K562 (cell line): ENCODE measurements around the gene CENPV. TPM values are rescaled to one million over a fixed set of nuclear protein-coding genes. Genes with fewer than 3 reads are reported as not detected.

Experiments used
- ATAC-seq: fragments of 200-7000 bp; cut with Tn5 transposase; 3 replicates; pipeline ENCODE4 v1.9.1; 2020; ENCODE audit warnings: moderate library complexity
- BruUV-seq: library from RNA; stranded (reverse); fragments of 400-500 nt; replicated peaks from 2 replicates; lab custom pipeline; 2021; lab: Mats Ljungman, UMichigan
- CTCF ChIA-PET: fragments of 300-600 bp; formaldehyde crosslinking; extraction: SDS; loops from one replicate; lab custom pipeline; 2021; ENCODE audit warnings: low intra/inter-chr PET ratio; lab: Yijun Ruan, JAX
- POLR2A ChIA-PET: fragments of 300-600, 350-650 bp; sonication (Branson Sonifier 250); formaldehyde crosslinking; extraction: SDS; loops from one replicate; lab custom pipeline; 2021; ENCODE audit warnings: antibody characterized with exemption, inconsistent platforms; lab: Yijun Ruan, JAX
- DNase-seq, 4 experiments: peaks; one replicate each; pipeline versions ENCODE4 v3.0.0 to v3.0.0-alpha.2; 2011 to 2018; ENCODE audit warnings: low spot score in 3 of 4, mixed read lengths in 3 of 4; ENCODE audit errors: extremely low read depth in 1 of 4
- FAIRE-seq: peaks from 2 replicates; lab custom pipeline; 2011; peaks lifted over from hg19 to GRCh38; lab: Jason Lieb, UNC
- H2AFZ ChIP-seq: 2 replicates; pipeline ENCODE4 v1.6.0; 2011; ENCODE audit warnings: low read depth, low read length, control low read depth, inconsistent platforms
- H3K27ac ChIP-seq: fragments of 200-600 bp; 3 replicates; pipeline ENCODE4 v1.8.0; 2011; ENCODE audit warnings: low read depth, mild to moderate bottlenecking, control low read depth, inconsistent platforms, low read length, moderate library complexity, mixed read lengths; ENCODE audit errors: extremely low read depth
- H3K27me3 ChIP-seq, 2 experiments: fragments of 300-600 bp in 1 of 2; 2 replicates in 1 of 2; 3 replicates in 1 of 2; pipeline versions ENCODE4 v1.6.0 to v1.8.0; 2011; ENCODE audit warnings: inconsistent platforms in 2 of 2, low read length in 2 of 2, mild to moderate bottlenecking in 1 of 2, mixed read lengths in 1 of 2, moderate library complexity in 1 of 2; ENCODE audit not compliant: control insufficient read depth in 2 of 2, insufficient read depth in 2 of 2
- H3K36me3 ChIP-seq: fragments of 300-600 bp; 3 replicates; pipeline ENCODE4 v1.8.0; 2011; ENCODE audit warnings: mild to moderate bottlenecking, low read length, inconsistent platforms; ENCODE audit not compliant: control insufficient read depth, insufficient read depth
- H3K4me1 ChIP-seq, 2 experiments: fragments of 200-600 bp in 1 of 2; replicated peaks in 1 of 2; 2 replicates in 1 of 2; 3 replicates in 1 of 2; pipeline versions ENCODE4 v1.5.1 to v1.8.0; 2011; ENCODE audit warnings: inconsistent platforms in 2 of 2, low read length in 2 of 2, mild to moderate bottlenecking in 1 of 2, mixed read lengths in 1 of 2, moderate library complexity in 1 of 2; ENCODE audit not compliant: control insufficient read depth in 2 of 2, insufficient read depth in 2 of 2
- H3K4me2 ChIP-seq: 2 replicates; pipeline ENCODE4 v1.6.1; 2011; ENCODE audit warnings: low read length, control low read depth, inconsistent platforms, mixed read lengths; ENCODE audit not compliant: insufficient read depth
- H3K4me3 ChIP-seq: fragments of 200-600 bp; sonication (generic), shearing (Covaris generic); 2 replicates; pipeline ENCODE4 v1.5.1; 2016; ENCODE audit warnings: control low read depth, inconsistent platforms
- H3K79me2 ChIP-seq: fragments of 200-600 bp; 3 replicates; pipeline ENCODE4 v1.8.0; 2011; ENCODE audit warnings: low read length, inconsistent platforms; ENCODE audit not compliant: control insufficient read depth, insufficient read depth
- H3K9ac ChIP-seq, 2 experiments: 2 replicates each; pipeline versions ENCODE4 v1.6.0 to v1.6.1; 2011; ENCODE audit warnings: low read depth in 2 of 2, low read length in 2 of 2, control low read depth in 1 of 2, inconsistent platforms in 1 of 2, mild to moderate bottlenecking in 1 of 2, mixed read lengths in 1 of 2; ENCODE audit not compliant: insufficient read depth in 1 of 2
- H3K9me1 ChIP-seq: one replicate; pipeline ENCODE4 v1.6.0; 2011; ENCODE audit warnings: inconsistent platforms, mild to moderate bottlenecking, low read length, moderate library complexity; ENCODE audit not compliant: control insufficient read depth, insufficient read depth
- H3K9me3 ChIP-seq: replicated peaks from 2 replicates; pipeline ENCODE4 v1.5.1; 2011; ENCODE audit warnings: low read depth, low read length, inconsistent platforms; ENCODE audit not compliant: control insufficient read depth, insufficient read depth
- H4K20me1 ChIP-seq: replicated peaks from 2 replicates; pipeline ENCODE4 v1.6.1; 2011; ENCODE audit warnings: low read length, inconsistent platforms, mixed read lengths; ENCODE audit not compliant: control insufficient read depth, insufficient read depth
- EP400 ChIP-seq: fragments of 450-650 bp; IDR thresholded peaks from 2 replicates; pipeline ENCODE4 v1.6.1; 2017; ENCODE audit warnings: antibody characterized with exemption, mild to moderate bottlenecking, moderate library complexity
- EWSR1 ChIP-seq: fragments of 450-650 bp; IDR thresholded peaks from 2 replicates; pipeline ENCODE4 v1.6.1; 2018; ENCODE audit warnings: borderline replicate concordance, mild to moderate bottlenecking, low read depth, moderate library complexity; ENCODE audit not compliant: partially characterized antibody
- PBX2 ChIP-seq, 2 experiments: IDR thresholded peaks in 1 of 2; conservative IDR thresholded peaks in 1 of 2; 2 replicates each; pipeline ENCODE4 v1.6.1; 2016; ENCODE audit warnings: low read depth in 2 of 2, mild to moderate bottlenecking in 1 of 2, missing compliant biosample characterization in 1 of 2, missing genetic modification characterization in 1 of 2, moderate library complexity in 1 of 2
- PHF21A ChIP-seq: fragments of 450-650 bp; IDR thresholded peaks from 2 replicates; pipeline ENCODE4 v1.6.1; 2017; ENCODE audit warnings: low read depth, borderline replicate concordance
- SMAD2 ChIP-seq: fragments of 150-350 bp; IDR thresholded peaks from 2 replicates; pipeline ENCODE4 v1.6.1; 2014; ENCODE audit warnings: low read depth, mild to moderate bottlenecking, low read length
- SMARCE1 ChIP-seq: fragments of 450-650 bp; IDR thresholded peaks from 2 replicates; pipeline ENCODE4 v1.7.1; 2016; ENCODE audit warnings: mild to moderate bottlenecking
- ZFP1 ChIP-seq: fragments of 450-650 bp; formaldehyde crosslinking; IDR thresholded peaks from 2 replicates; pipeline ENCODE4 v1.4.0; 2020; ENCODE audit warnings: mild to moderate bottlenecking, mixed read lengths
- WGBS: fragments of 100-300 bp; shearing (Covaris generic); methylation state at CpG from one replicate; pipeline ENCODE4 v1.1.6; 2016; ENCODE audit warnings: low coverage, mixed read lengths; ENCODE audit not compliant: insufficient coverage; ENCODE audit errors: missing lambda C conversion rate; 5-methylcytosine and 5-hydroxymethylcytosine counted together
- in situ Hi-C: fragments of 300-500 bp; cut with MboI; formaldehyde crosslinking; loops from 4 replicates; pipeline ENCODE4 v1.15.0; 2018; ENCODE audit warnings: inconsistent platforms, mixed read lengths
- intact Hi-C: fragments of 100-400 bp; cut with micrococcal nuclease; formaldehyde crosslinking; loops from 2 replicates; pipeline ENCODE4 v1.14.2; 2022
- polyA plus RNA-seq, 8 experiments: library from polyadenylated mRNA; depleted of rRNA in 4 of 8; stranded (reverse) in 5 of 8; unstranded in 3 of 8; fragments of >200 nt; fragmentation: Nextera tagmentation in 2 of 8; fragmentation: Illumina TruSeq in 1 of 8; extraction: Ambion mirVana in 2 of 8; extraction: Trizol in 1 of 8; gene quantifications; 2 replicates each; pipeline versions ENCODE4 v1.2.1 to v1.2.3, GENCODE V29; 2011 to 2014; ENCODE audit warnings: inconsistent platforms in 1 of 8, missing spikeins in 1 of 8
- total RNA-seq, 7 experiments: library from RNA; depleted of rRNA in 6 of 7; stranded (reverse); fragments of >200 nt in 6 of 7; fragmentation: Illumina TruSeq in 2 of 7; extraction: Trizol in 2 of 7; gene quantifications; 2 replicates each; pipeline versions ENCODE4 v1.2.1 to v1.2.3, GENCODE V29; 2011 to 2021; ENCODE audit warnings: low replicate concordance in 1 of 7
- TF ChIP-seq, protein P1 (sequence below): fragments of 250-450 bp; sonication (Bioruptor Pico); IDR thresholded peaks from 2 replicates; pipeline ENCODE4 v1.4.0; 2020; ENCODE audit warnings: mild to moderate bottlenecking, moderate library complexity, borderline replicate concordance

The CENPV gene
- total and polyA plus RNA-seq, 9 of the 15 experiments (the other 6 are each of a cell fraction or from before 2014, with no cell fraction given), result 17.8 to 131 (median 89.3) TPM

GRCh38 chr17:16354585-16354984, 1.3 kb upstream of the CENPV start:
- POLR2A ChIA-PET, result interaction anchor here (1.0 to 1.1 kb wide), 2 partner anchors 9 to 47 kb away, joined by 3 to 5 read pairs; no protein-coding TSS in a partner anchor
- FAIRE-seq, result no peak
- WGBS, result 85% methylated on average over 7 of the region's 14 CpGs

DNA sequence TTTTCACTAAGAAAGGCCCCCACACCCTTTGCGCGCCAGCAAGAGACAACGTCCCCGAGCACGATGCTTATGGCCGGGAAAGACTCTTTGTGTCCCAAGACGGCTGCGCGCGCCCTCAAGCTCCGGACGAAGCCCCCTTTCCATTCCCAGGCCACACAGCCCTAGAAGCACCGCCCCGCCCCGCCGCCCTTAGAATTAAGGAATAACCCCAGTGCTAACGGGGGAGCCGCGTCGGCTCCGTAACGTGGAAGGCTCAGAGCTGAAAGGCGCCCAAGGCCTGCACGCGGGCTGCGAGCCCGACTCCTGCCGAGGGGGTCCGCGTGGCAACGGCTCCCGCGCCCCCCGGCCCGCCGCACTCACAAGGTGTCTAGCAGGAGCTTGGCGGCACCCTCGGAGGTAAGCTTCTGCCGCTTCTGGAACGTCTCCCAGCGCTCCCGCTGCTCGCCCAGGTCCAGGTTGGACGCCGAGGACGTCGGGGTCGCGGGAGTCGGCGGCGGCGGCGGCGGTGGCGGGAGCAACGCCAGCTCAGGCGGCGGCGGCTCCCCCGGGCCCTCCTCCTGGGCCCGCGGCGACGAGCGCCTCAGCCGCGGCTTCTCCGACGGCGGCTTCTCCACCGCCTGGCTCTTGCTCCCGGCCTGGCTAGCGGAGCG, 477 bp downstream of the CENPV start:
- DNase-seq, result peak; percentile 21 to 50 (median 48)
- peaks cover 33% of the 10 kb centered on the region for H3K79me2 ChIP-seq
- in situ Hi-C loops, result no loop called here
- TF ChIP-seq PHF21A (peak; percentile 53; the same call in 1 of the 2 replicates), PBX2 (CRISPR knock-in tag; IDR thresholded peaks at IDR 0.05; ENCODE audit: low read depth) (no peak), PBX2 (tag; conservative IDR thresholded peaks at IDR 0.05; ENCODE audit: low read depth) (no peak), ZFP1 (CRISPR knock-in tag) (no peak), EP400 (peak; percentile 41; the same call in 1 of the 2 replicates), SMARCE1 (no peak), SMAD2 (no peak)
- TF ChIP-seq, protein P1, sequence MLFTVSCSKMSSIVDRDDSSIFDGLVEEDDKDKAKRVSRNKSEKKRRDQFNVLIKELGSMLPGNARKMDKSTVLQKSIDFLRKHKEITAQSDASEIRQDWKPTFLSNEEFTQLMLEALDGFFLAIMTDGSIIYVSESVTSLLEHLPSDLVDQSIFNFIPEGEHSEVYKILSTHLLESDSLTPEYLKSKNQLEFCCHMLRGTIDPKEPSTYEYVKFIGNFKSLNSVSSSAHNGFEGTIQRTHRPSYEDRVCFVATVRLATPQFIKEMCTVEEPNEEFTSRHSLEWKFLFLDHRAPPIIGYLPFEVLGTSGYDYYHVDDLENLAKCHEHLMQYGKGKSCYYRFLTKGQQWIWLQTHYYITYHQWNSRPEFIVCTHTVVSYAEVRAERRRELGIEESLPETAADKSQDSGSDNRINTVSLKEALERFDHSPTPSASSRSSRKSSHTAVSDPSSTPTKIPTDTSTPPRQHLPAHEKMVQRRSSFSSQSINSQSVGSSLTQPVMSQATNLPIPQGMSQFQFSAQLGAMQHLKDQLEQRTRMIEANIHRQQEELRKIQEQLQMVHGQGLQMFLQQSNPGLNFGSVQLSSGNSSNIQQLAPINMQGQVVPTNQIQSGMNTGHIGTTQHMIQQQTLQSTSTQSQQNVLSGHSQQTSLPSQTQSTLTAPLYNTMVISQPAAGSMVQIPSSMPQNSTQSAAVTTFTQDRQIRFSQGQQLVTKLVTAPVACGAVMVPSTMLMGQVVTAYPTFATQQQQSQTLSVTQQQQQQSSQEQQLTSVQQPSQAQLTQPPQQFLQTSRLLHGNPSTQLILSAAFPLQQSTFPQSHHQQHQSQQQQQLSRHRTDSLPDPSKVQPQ (CRISPR knock-in tag), result no peak

More at GRCh38 chr17:16354585-16354984, 1.3 kb upstream of the CENPV start:
- Histone ChIP-seq H3K4me3 (no peak overlapping the region), H3K4me2 (no peak overlapping the region), H4K20me1 (no peaks in the 10 kb centered on the region), H3K79me2 (peaks cover 33% of the 10 kb centered on the region), H3K27me3 (no peaks in the 10 kb centered on the region), H3K9me1 (no peaks in the 10 kb centered on the region), H3K4me1 (peaks cover 0 to 15% of the 10 kb centered on the region in 2 experiments; a peak in 4 of 5 replicates), H3K9me3 (no peaks in the 10 kb centered on the region), H3K27ac (no peak overlapping the region), H2AFZ (no peak overlapping the region), H3K9ac (no peak overlapping the region), H3K36me3 (peaks cover 5% of the 10 kb centered on the region; the same call in 2 of the 3 replicates)
- in situ Hi-C loops, result no loop called here
- BruUV-seq, result no TSS peak
- CTCF ChIA-PET, result interaction anchor here (0.6 kb wide), 1 partner anchor 204 kb away, joined by 3 read pairs; no protein-coding TSS in a partner anchor
- DNase-seq (no peak), ATAC-seq (no peak)
- no peak for TF ChIP-seq EWSR1
- intact Hi-C loops, result loop anchor here (5.0 kb wide), 1 partner anchor 67 kb away; no protein-coding TSS in a partner anchor

More for the DNA sequence above, 477 bp downstream of the CENPV start:
- Histone ChIP-seq H3K4me2 (peak overlapping the region; percentile 83), H2AFZ (peak overlapping the region; percentile 78), H3K27me3 (no peaks in the 10 kb centered on the region), H3K9me1 (peaks cover 4% of the 10 kb centered on the region), H3K9ac (peak overlapping the region; percentile 87 to 93), H3K4me1 (peaks cover 0 to 15% of the 10 kb centered on the region in 2 experiments; a peak in 4 of 5 replicates), H3K9me3 (no peaks in the 10 kb centered on the region), H3K4me3 (peak overlapping the region; percentile 93), H3K27ac (peak overlapping the region; percentile 90), H3K36me3 (peaks cover 21% of the 10 kb centered on the region), H4K20me1 (no peaks in the 10 kb centered on the region)
- intact Hi-C loops, result loop anchor here (5.0 kb wide), 1 partner anchor 65 kb away; no protein-coding TSS in a partner anchor
- no TSS peak for BruUV-seq
- no peak for FAIRE-seq
- peak; percentile 74 for ATAC-seq
- WGBS, result 0% methylated on average over 10 of the region's 75 CpGs
- POLR2A ChIA-PET, result interaction anchor here (0.6 to 2.0 kb wide), 11 partner anchors 9 to 134 kb away, joined by 3 to 10 read pairs (median 4); partner anchors contain the start of gene UBB
- CTCF ChIA-PET, result no interaction called here
